K562 (cell line): ENCODE results near the gene HEMGN. TPM values are rescaled to one million over a fixed set of nuclear protein-coding genes. Genes with fewer than 3 reads are reported as not detected.

Source experiments
- BRF1 ChIP-seq: IDR thresholded peaks from 3 replicates; pipeline ENCODE4 v1.6.1; 2011; ENCODE audit warnings: borderline replicate concordance, mild to moderate bottlenecking; ENCODE audit not compliant: insufficient read length; ENCODE audit errors: extremely low read depth
- CBX1 ChIP-seq: sonication (generic); IDR thresholded peaks from 2 replicates; pipeline ENCODE4 v1.6.1; 2016; ENCODE audit warnings: antibody characterized with exemption, low read depth, mild to moderate bottlenecking
- CREB1 ChIP-seq, 2 experiments: sonication (generic) in 1 of 2; formaldehyde crosslinking in 1 of 2; IDR thresholded peaks; 2 replicates each; pipeline versions ENCODE4 v1.6.1 to v1.8.0; 2012 to 2022; ENCODE audit warnings: inconsistent platforms in 1 of 2, mild to moderate bottlenecking in 1 of 2, missing genetic modification reagents in 1 of 2, moderate library complexity in 1 of 2
- CREB3 ChIP-seq: fragments of 450-650 bp; conservative IDR thresholded peaks from 2 replicates; pipeline ENCODE4 v1.6.1; 2016; ENCODE audit warnings: missing genetic modification characterization, low read depth, mild to moderate bottlenecking, missing compliant biosample characterization, moderate library complexity
- GATAD2B ChIP-seq: fragments of 450-650 bp; IDR thresholded peaks from 2 replicates; pipeline ENCODE4 v1.6.1; 2017; ENCODE audit warnings: mild to moderate bottlenecking, borderline replicate concordance
- HDAC1 ChIP-seq, 2 experiments: fragments of 450-650 bp; IDR thresholded peaks; 2 replicates each; pipeline ENCODE4 v1.6.1; 2016 to 2017; ENCODE audit warnings: inconsistent platforms in 1 of 2, mild to moderate bottlenecking in 1 of 2, moderate library complexity in 1 of 2
- HNRNPH1 ChIP-seq: fragments of 200-400 bp; formaldehyde crosslinking; optimal IDR thresholded peaks from 2 replicates; pipeline ENCODE3; 2017; ENCODE audit warnings: low read depth, mild to moderate bottlenecking, low read length, moderate library complexity
- KLF6 ChIP-seq: fragments of 250-450 bp; sonication (Bioruptor Pico); IDR thresholded peaks from 2 replicates; pipeline ENCODE4 v1.4.0; 2020; ENCODE audit warnings: mild to moderate bottlenecking, moderate library complexity, borderline replicate concordance
- MAX ChIP-seq: sonication (generic); formaldehyde crosslinking; IDR thresholded peaks from 2 replicates; pipeline ENCODE4 v1.9.0; 2022; ENCODE audit warnings: mild to moderate bottlenecking, missing genetic modification reagents
- NFE2 ChIP-seq: IDR thresholded peaks from 2 replicates; pipeline ENCODE4 v1.6.1; 2014; ENCODE audit warnings: antibody characterized with exemption, low read depth
- PCBP2 ChIP-seq: fragments of 200-400 bp; formaldehyde crosslinking; IDR thresholded peaks from 2 replicates; pipeline ENCODE4 v1.6.1; 2018; ENCODE audit warnings: low read length, low read depth, mild to moderate bottlenecking, moderate library complexity; ENCODE audit not compliant: poor library complexity, severe bottlenecking
- ZBTB7A ChIP-seq: IDR thresholded peaks from 2 replicates; pipeline ENCODE4 v1.6.1; 2011; ENCODE audit warnings: low read depth, mild to moderate bottlenecking, low read length, moderate library complexity, borderline replicate concordance; ENCODE audit not compliant: control insufficient read depth
- ZBTB9 ChIP-seq: fragments of 450-650 bp; formaldehyde crosslinking; IDR thresholded peaks from 2 replicates; pipeline ENCODE4 v1.4.0; 2020; ENCODE audit warnings: mild to moderate bottlenecking, moderate library complexity
- ZNF174 ChIP-seq: fragments of 250-450 bp; sonication (Bioruptor Pico); IDR thresholded peaks from 2 replicates; pipeline ENCODE4 v1.4.0; 2020; ENCODE audit warnings: mild to moderate bottlenecking
- ZNF311 ChIP-seq: fragments of 250-450 bp; sonication (Bioruptor Pico); IDR thresholded peaks from 2 replicates; pipeline ENCODE4 v1.4.0; 2020; ENCODE audit warnings: mild to moderate bottlenecking, moderate library complexity
- ZNF316 ChIP-seq: fragments of 450-650 bp; IDR thresholded peaks from 2 replicates; pipeline ENCODE4 v1.6.1; 2016
- ZNF398 ChIP-seq: fragments of 250-450 bp; sonication (Bioruptor Pico); IDR thresholded peaks from 2 replicates; pipeline ENCODE4 v1.8.0; 2021; ENCODE audit warnings: moderate library complexity, mild to moderate bottlenecking, inconsistent platforms
- ZNF518B ChIP-seq: fragments of 250-450 bp; sonication (Bioruptor Pico); IDR thresholded peaks from 2 replicates; pipeline ENCODE4 v1.5.0; 2021; ENCODE audit warnings: mild to moderate bottlenecking, moderate library complexity
- ZNF778 ChIP-seq: fragments of 450-650 bp; formaldehyde crosslinking; IDR thresholded peaks from 2 replicates; pipeline ENCODE4 v1.4.0; 2020; ENCODE audit warnings: mild to moderate bottlenecking, moderate library complexity
- polyA plus RNA-seq, 8 experiments: library from polyadenylated mRNA; depleted of rRNA in 4 of 8; stranded (reverse) in 5 of 8; unstranded in 3 of 8; fragments of >200 nt; fragmentation: Nextera tagmentation in 2 of 8; fragmentation: Illumina TruSeq in 1 of 8; extraction: Ambion mirVana in 2 of 8; extraction: Trizol in 1 of 8; gene quantifications; 2 replicates each; pipeline versions ENCODE4 v1.2.1 to v1.2.3, GENCODE V29; 2011 to 2014; ENCODE audit warnings: inconsistent platforms in 1 of 8, missing spikeins in 1 of 8
- total RNA-seq, 7 experiments: library from RNA; depleted of rRNA in 6 of 7; stranded (reverse); fragments of >200 nt in 6 of 7; fragmentation: Illumina TruSeq in 2 of 7; extraction: Trizol in 2 of 7; gene quantifications; 2 replicates each; pipeline versions ENCODE4 v1.2.1 to v1.2.3, GENCODE V29; 2011 to 2021; ENCODE audit warnings: low replicate concordance in 1 of 7

HEMGN gene
- total and polyA plus RNA-seq, 9 of the 15 experiments (the other 6 are each of a cell fraction or from before 2014, with no cell fraction given), result 56.3 to 258 (median 137) TPM

- TF ChIP-seq ZNF518B (no peak), HNRNPH1 (no peak), BRF1 (no peak), NFE2 (peak; percentile 58; the same call in 1 of the 2 replicates), GATAD2B (no peak), ZNF174 (no peak), ZNF311 (peak; percentile 46; the same call in 1 of the 2 replicates), ZNF398 (no peak), HDAC1 (IDR thresholded peaks at IDR 0.05) (0 out of 4 replicates have a peak, but pooled peaks of 1 of the 2 experiments have one; percentile 12), CREB1 (IDR thresholded peaks at IDR 0.05) (no peak), CREB1 (CRISPR knock-in tag; IDR thresholded peaks at IDR 0.05) (no peak), CREB3 (peak; percentile 71), ZBTB7A (0 out of 2 replicates have a peak, but pooled peaks have one; percentile 11), KLF6 (CRISPR knock-in tag) (0 out of 2 replicates have a peak, but pooled peaks have one; percentile 28), ZNF778 (CRISPR knock-in tag) (no peak), ZNF316 (peak; percentile 85), MAX (CRISPR knock-in tag) (0 out of 2 replicates have a peak, but pooled peaks have one; percentile 13), ZBTB9 (CRISPR knock-in tag) (0 out of 2 replicates have a peak, but pooled peaks have one; percentile 29), PCBP2 (no peak), CBX1 (no peak)
These were observed 21.0 kb upstream of the HEMGN start (continued) for GRCh38 chr9:97958812-97959511.
